ENCODE data around the gene USE1. TPM values are rescaled to one million over a fixed set of nuclear protein-coding genes. Genes with fewer than 3 reads are reported as not detected.

Gene USE1
- total RNA-seq, 1 experiment from 2014 or later = 27.5 TPM

DNA sequence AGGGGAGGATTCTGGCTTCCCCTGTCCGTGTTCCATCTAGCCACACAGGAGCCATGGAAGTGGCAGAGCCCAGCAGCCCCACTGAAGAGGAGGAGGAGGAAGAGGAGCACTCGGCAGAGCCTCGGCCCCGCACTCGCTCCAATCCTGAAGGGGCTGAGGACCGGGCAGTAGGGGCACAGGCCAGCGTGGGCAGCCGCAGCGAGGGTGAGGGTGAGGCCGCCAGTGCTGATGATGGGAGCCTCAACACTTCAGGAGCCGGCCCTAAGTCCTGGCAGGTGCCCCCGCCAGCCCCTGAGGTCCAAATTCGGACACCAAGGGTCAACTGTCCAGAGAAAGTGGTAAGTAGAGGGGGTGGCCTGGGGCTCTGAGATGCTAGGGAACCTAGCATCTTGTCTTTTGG, 53.6 kb downstream of the USE1 start:
- no peaks in the 10 kb centered on the region for H3K9me2 ChIP-seq (ENCODE audit: insufficient read depth)
- ChIA-PET CTCF (no interaction called here), POLR2A (interaction anchor here (0.9 kb wide), 1 partner anchor 42 kb away, joined by 3 read pairs; the partner anchor contains the start of gene OCEL1), RAD21 (ENCODE audit: low non-redundant PET in 1 of 2, low total read pairs in 2 of 2, uncharacterized antibody in 2 of 2, unreplicated experiment in 2 of 2) (no interaction called here)
- TF ChIP-seq SRF (IDR thresholded peaks at IDR 0.05; ENCODE audit: low read depth) (no peak), CEBPB (IDR thresholded peaks at IDR 0.05; ENCODE audit: low read depth) (no peak), EGR1 (IDR thresholded peaks at IDR 0.05; ENCODE audit: low read depth) (no peak), FOSL1 (IDR thresholded peaks at IDR 0.05; ENCODE audit: low read depth) (no peak), TCF7L2 (IDR thresholded peaks at IDR 0.05; ENCODE audit: borderline replicate concordance, extremely low read depth, insufficient read depth, insufficient read length) (no peak), JUND (IDR thresholded peaks at IDR 0.05) (no peak), SIN3A (IDR thresholded peaks at IDR 0.05; ENCODE audit: low read depth) (no peak), CBX3 (IDR thresholded peaks at IDR 0.05; ENCODE audit: low read depth) (no peak), POLR2AphosphoS5 (IDR thresholded peaks at IDR 0.05; ENCODE audit: low read depth, low read length) (no peak), ZNF274 (IDR thresholded peaks at IDR 0.05; ENCODE audit: low read depth, low read length) (no peak), EZH2 (IDR thresholded peaks at IDR 0.05) (no peak), ELF1 (IDR thresholded peaks at IDR 0.05; ENCODE audit: borderline replicate concordance, low read depth) (no peak), ZFX (IDR thresholded peaks at IDR 0.05) (no peak), POLR2A (IDR thresholded peaks at IDR 0.05; ENCODE audit: borderline replicate concordance, extremely low read depth, insufficient read depth, insufficient read length) (no peak), RAD21 (IDR thresholded peaks at IDR 0.05; ENCODE audit: low read depth) (no peak)
- TF ChIP-seq, protein P1, sequence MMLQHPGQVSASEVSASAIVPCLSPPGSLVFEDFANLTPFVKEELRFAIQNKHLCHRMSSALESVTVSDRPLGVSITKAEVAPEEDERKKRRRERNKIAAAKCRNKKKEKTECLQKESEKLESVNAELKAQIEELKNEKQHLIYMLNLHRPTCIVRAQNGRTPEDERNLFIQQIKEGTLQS (IDR thresholded peaks at IDR 0.05) = no peak
- TF ChIP-seq, protein P2, sequence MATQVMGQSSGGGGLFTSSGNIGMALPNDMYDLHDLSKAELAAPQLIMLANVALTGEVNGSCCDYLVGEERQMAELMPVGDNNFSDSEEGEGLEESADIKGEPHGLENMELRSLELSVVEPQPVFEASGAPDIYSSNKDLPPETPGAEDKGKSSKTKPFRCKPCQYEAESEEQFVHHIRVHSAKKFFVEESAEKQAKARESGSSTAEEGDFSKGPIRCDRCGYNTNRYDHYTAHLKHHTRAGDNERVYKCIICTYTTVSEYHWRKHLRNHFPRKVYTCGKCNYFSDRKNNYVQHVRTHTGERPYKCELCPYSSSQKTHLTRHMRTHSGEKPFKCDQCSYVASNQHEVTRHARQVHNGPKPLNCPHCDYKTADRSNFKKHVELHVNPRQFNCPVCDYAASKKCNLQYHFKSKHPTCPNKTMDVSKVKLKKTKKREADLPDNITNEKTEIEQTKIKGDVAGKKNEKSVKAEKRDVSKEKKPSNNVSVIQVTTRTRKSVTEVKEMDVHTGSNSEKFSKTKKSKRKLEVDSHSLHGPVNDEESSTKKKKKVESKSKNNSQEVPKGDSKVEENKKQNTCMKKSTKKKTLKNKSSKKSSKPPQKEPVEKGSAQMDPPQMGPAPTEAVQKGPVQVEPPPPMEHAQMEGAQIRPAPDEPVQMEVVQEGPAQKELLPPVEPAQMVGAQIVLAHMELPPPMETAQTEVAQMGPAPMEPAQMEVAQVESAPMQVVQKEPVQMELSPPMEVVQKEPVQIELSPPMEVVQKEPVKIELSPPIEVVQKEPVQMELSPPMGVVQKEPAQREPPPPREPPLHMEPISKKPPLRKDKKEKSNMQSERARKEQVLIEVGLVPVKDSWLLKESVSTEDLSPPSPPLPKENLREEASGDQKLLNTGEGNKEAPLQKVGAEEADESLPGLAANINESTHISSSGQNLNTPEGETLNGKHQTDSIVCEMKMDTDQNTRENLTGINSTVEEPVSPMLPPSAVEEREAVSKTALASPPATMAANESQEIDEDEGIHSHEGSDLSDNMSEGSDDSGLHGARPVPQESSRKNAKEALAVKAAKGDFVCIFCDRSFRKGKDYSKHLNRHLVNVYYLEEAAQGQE (IDR thresholded peaks at IDR 0.05; ENCODE audit: low read depth) = no peak
- TF ChIP-seq, protein P3, sequence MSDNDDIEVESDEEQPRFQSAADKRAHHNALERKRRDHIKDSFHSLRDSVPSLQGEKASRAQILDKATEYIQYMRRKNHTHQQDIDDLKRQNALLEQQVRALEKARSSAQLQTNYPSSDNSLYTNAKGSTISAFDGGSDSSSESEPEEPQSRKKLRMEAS (IDR thresholded peaks at IDR 0.05) = no peak
- TF ChIP-seq, protein P4, sequence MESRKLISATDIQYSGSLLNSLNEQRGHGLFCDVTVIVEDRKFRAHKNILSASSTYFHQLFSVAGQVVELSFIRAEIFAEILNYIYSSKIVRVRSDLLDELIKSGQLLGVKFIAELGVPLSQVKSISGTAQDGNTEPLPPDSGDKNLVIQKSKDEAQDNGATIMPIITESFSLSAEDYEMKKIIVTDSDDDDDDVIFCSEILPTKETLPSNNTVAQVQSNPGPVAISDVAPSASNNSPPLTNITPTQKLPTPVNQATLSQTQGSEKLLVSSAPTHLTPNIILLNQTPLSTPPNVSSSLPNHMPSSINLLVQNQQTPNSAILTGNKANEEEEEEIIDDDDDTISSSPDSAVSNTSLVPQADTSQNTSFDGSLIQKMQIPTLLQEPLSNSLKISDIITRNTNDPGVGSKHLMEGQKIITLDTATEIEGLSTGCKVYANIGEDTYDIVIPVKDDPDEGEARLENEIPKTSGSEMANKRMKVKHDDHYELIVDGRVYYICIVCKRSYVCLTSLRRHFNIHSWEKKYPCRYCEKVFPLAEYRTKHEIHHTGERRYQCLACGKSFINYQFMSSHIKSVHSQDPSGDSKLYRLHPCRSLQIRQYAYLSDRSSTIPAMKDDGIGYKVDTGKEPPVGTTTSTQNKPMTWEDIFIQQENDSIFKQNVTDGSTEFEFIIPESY (IDR thresholded peaks at IDR 0.05; ENCODE audit: extremely low read depth, insufficient replicate concordance, low read length) = no peak
- TF ChIP-seq, protein P5, sequence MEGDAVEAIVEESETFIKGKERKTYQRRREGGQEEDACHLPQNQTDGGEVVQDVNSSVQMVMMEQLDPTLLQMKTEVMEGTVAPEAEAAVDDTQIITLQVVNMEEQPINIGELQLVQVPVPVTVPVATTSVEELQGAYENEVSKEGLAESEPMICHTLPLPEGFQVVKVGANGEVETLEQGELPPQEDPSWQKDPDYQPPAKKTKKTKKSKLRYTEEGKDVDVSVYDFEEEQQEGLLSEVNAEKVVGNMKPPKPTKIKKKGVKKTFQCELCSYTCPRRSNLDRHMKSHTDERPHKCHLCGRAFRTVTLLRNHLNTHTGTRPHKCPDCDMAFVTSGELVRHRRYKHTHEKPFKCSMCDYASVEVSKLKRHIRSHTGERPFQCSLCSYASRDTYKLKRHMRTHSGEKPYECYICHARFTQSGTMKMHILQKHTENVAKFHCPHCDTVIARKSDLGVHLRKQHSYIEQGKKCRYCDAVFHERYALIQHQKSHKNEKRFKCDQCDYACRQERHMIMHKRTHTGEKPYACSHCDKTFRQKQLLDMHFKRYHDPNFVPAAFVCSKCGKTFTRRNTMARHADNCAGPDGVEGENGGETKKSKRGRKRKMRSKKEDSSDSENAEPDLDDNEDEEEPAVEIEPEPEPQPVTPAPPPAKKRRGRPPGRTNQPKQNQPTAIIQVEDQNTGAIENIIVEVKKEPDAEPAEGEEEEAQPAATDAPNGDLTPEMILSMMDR (IDR thresholded peaks at IDR 0.05 in 2 of 3, conservative IDR thresholded peaks at IDR 0.05 in 1 of 3; ENCODE audit: borderline replicate concordance in 1 of 3, insufficient read depth in 1 of 3, low read depth in 2 of 3, low read length in 2 of 3) = no peak
- H3K4me2 ChIP-seq (ENCODE audit: low read length) = peak overlapping the region; percentile 93
- peaks cover 17% of the 10 kb centered on the region for H3K79me2 ChIP-seq (ENCODE audit: insufficient read depth, low read length)
- peaks cover 6 to 24% of the 10 kb centered on the region in 2 experiments; a peak in 3 of 4 replicates for H3K36me3 ChIP-seq (ENCODE audit: control insufficient read depth in 1 of 2, insufficient read depth in 2 of 2, low read length in 2 of 2)
- intact Hi-C loops (cut with micrococcal nuclease) = no loop called here
- no peaks in the 10 kb centered on the region for H4K20me1 ChIP-seq (ENCODE audit: insufficient read depth)
- H3K27ac ChIP-seq (ENCODE audit: low read depth, low read length) = peak overlapping the region; percentile 65; the same call in 1 of the 2 replicates
- H3K4me1 ChIP-seq (ENCODE audit: control insufficient read depth in 1 of 2, insufficient read depth in 2 of 2, low read length in 2 of 2) = peaks cover 3 to 9% of the 10 kb centered on the region in 2 experiments; a peak in 3 of 4 replicates
- H3K9ac ChIP-seq (ENCODE audit: low read length) = peak overlapping the region; percentile 91
- no peak overlapping the region for H2AFZ ChIP-seq (ENCODE audit: low read depth, low read length, poor library complexity, severe bottlenecking)
- H3K4me3 ChIP-seq (replicated peaks in 1 of 2; ENCODE audit: low read depth in 1 of 2, low read length in 2 of 2) = peak overlapping the region; percentile 84 to 91; a peak in 3 of 4 replicates
- DNase-seq (ENCODE audit: low read depth, low spot score) (no peak), ATAC-seq (no peak)
- BruUV-seq (replicated peaks) = no TSS peak
- H3K9me3 ChIP-seq (ENCODE audit: control insufficient read depth in 1 of 2, insufficient read depth in 1 of 2, low read depth in 1 of 2, low read length in 2 of 2) = no peaks in the 10 kb centered on the region
- no peaks in the 10 kb centered on the region for H3K27me3 ChIP-seq (ENCODE audit: insufficient read depth, low read length)

Measured in HCT116 (cell line).